ENCODE measurements around the gene FAIM2. TPM values are rescaled to one million over a fixed set of nuclear protein-coding genes. Genes with fewer than 3 reads are reported as not detected.

FAIM2 gene
- total RNA-seq (2022) (0.07 and 0.09 TPM in 2 replicates), Bru-seq, nascent RNA (percentile 11 among the genes with signal in this experiment), BruChase-seq, experiment 1, labeled RNA remaining after a 2-hour chase (percentile 7 among the genes with signal in this experiment), BruChase-seq, experiment 2, labeled RNA remaining after a 6-hour chase (percentile 8 among the genes with signal in this experiment)
- long read RNA-seq, result 0 reads

DNA sequence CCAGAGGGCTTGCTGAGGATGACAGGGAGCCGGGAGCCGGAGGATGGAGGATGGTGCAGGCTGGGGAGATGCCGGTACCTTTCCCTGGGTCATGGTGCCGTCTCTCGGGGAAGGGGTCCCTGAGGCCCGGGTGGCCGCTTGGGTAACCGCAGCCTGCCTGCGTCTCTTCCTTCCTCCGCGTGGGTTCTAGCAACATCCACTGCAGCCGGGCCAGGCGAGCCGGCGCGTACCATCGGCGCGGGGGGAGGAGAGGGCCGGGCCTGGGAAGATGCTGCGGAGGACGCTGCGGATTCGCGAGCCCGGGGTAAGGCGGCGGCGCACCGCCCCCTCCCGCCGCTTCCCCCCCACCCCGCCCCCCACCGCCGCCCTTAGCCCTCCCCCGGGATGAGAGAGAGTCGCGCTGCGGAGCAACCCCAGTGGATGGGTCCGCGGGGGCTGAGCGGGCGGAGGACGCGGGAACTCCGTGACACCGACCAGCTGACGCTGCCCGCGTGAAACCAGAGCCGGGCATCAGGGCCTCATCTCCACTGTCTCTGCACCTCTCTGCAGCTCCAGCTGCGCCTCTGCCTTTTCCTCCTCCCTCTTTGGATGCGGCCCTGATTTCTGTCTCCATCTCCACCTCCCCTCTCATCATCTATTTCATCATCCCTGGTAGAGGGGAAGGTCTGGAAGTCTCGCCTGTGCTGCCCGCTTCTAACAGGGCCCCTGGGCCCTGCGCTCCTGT lies at the start of gene FAIM2:
Gene FAIM2, minus strand, starts transcription at position 201 of the 724 bp plus-strand sequence. Its CDS starts 108 bp downstream, at position 93.
- DNase-seq, result no peak
- no peaks in the 10 kb centered on the region for H3K9me3 Mint-ChIP-seq (ENCODE audit: unreplicated experiment)
- H3K4me1 Mint-ChIP-seq (ENCODE audit: low read depth, unreplicated experiment), result peaks cover 7% of the 10 kb centered on the region
- Histone ChIP-seq H3K36me3 (ENCODE audit: control insufficient read depth, insufficient read depth, low read length) (no peaks in the 10 kb centered on the region), H3K9me3 (no peaks in the 10 kb centered on the region), H3K4me3 (ENCODE audit: low read depth, low read length) (no peak within 1 kb of the TSS), H3K27me3 (replicated peaks; ENCODE audit: control insufficient read depth, insufficient read depth, low read length) (no peaks in the 10 kb centered on the region), H3K4me1 (no peaks in the 10 kb centered on the region)
- ChIA-PET POLR2A (no interaction called here), CTCF (interaction anchor here (1.2 kb wide), 1 partner anchor 37 kb away, joined by 4 read pairs; no protein-coding TSS in a partner anchor)
- H3K27ac Mint-ChIP-seq (ENCODE audit: unreplicated experiment), result no peak within 1 kb of the TSS
- no TSS peak for BruUV-seq (replicated peaks)
- H3K4me3 Mint-ChIP-seq (ENCODE audit: unreplicated experiment), result no peak within 1 kb of the TSS
- intact Hi-C loops (cut with micrococcal nuclease; ENCODE audit: unreplicated experiment), result loop anchor here (5.0 kb wide), 1 partner anchor 37 kb away; no protein-coding TSS in a partner anchor
- TF ChIP-seq, protein P1, sequence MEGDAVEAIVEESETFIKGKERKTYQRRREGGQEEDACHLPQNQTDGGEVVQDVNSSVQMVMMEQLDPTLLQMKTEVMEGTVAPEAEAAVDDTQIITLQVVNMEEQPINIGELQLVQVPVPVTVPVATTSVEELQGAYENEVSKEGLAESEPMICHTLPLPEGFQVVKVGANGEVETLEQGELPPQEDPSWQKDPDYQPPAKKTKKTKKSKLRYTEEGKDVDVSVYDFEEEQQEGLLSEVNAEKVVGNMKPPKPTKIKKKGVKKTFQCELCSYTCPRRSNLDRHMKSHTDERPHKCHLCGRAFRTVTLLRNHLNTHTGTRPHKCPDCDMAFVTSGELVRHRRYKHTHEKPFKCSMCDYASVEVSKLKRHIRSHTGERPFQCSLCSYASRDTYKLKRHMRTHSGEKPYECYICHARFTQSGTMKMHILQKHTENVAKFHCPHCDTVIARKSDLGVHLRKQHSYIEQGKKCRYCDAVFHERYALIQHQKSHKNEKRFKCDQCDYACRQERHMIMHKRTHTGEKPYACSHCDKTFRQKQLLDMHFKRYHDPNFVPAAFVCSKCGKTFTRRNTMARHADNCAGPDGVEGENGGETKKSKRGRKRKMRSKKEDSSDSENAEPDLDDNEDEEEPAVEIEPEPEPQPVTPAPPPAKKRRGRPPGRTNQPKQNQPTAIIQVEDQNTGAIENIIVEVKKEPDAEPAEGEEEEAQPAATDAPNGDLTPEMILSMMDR (IDR thresholded peaks at IDR 0.05; ENCODE audit: insufficient read depth in 1 of 2, low read depth in 1 of 2, low read length in 1 of 2, severe bottlenecking in 1 of 2, unreplicated experiment in 1 of 2), result no peak
- H3K36me3 Mint-ChIP-seq (ENCODE audit: insufficient read depth, unreplicated experiment), result peaks cover 7% of the 10 kb centered on the region
- H3K27me3 Mint-ChIP-seq (ENCODE audit: insufficient read depth, unreplicated experiment), result no peaks in the 10 kb centered on the region

DNA sequence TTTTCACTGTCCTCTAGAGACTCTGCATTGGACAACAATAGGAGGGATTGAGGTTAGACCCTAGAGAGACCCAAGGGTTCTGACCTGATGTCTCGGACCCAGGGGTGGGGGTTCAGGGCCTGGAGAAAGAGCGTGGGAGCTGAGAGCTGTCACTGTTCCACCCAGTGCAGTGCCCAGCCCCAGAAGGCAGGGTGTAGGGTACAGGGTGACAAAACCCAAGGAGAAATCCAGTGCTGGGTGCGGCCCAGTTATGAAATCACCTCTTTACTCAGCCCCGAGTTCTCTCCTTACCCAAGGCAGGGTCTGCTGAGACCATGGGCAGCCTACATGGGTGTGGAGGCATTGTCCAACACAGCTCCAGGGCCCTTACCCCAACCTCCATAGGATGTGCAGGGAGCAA lies 49.5 kb upstream of the FAIM2 start:
- TF ChIP-seq, protein P1 (IDR thresholded peaks at IDR 0.05; ENCODE audit: insufficient read depth in 1 of 2, low read depth in 1 of 2, low read length in 1 of 2, severe bottlenecking in 1 of 2, unreplicated experiment in 1 of 2), result no peak
- Histone ChIP-seq H3K27me3 (replicated peaks; ENCODE audit: control insufficient read depth, insufficient read depth, low read length) (no peaks in the 10 kb centered on the region), H3K4me1 (no peaks in the 10 kb centered on the region), H3K36me3 (ENCODE audit: control insufficient read depth, insufficient read depth, low read length) (no peaks in the 10 kb centered on the region), H3K4me3 (ENCODE audit: low read depth, low read length) (no peak overlapping the region), H3K9me3 (no peaks in the 10 kb centered on the region)
- H3K4me3 Mint-ChIP-seq (ENCODE audit: unreplicated experiment), result no peak overlapping the region
- CTCF ChIA-PET, result interaction anchor here (1.1 to 2.6 kb wide), 2 partner anchors 86 to 114 kb away, joined by 3 to 12 read pairs; no protein-coding TSS in a partner anchor
- no peaks in the 10 kb centered on the region for H3K36me3 Mint-ChIP-seq (ENCODE audit: insufficient read depth, unreplicated experiment)
- no peaks in the 10 kb centered on the region for H3K9me3 Mint-ChIP-seq (ENCODE audit: unreplicated experiment)
- POLR2A ChIA-PET, result no interaction called here
- H3K4me1 Mint-ChIP-seq (ENCODE audit: low read depth, unreplicated experiment), result no peaks in the 10 kb centered on the region
- no peak overlapping the region for H3K27ac Mint-ChIP-seq (ENCODE audit: unreplicated experiment)
- no TSS peak for BruUV-seq (replicated peaks)
- H3K27me3 Mint-ChIP-seq (ENCODE audit: insufficient read depth, unreplicated experiment), result no peaks in the 10 kb centered on the region
- DNase-seq, result no peak
- intact Hi-C loops (cut with micrococcal nuclease; ENCODE audit: unreplicated experiment), result loop anchor here (5.0 kb wide), 1 partner anchor 86 kb away; no protein-coding TSS in a partner anchor

DNA sequence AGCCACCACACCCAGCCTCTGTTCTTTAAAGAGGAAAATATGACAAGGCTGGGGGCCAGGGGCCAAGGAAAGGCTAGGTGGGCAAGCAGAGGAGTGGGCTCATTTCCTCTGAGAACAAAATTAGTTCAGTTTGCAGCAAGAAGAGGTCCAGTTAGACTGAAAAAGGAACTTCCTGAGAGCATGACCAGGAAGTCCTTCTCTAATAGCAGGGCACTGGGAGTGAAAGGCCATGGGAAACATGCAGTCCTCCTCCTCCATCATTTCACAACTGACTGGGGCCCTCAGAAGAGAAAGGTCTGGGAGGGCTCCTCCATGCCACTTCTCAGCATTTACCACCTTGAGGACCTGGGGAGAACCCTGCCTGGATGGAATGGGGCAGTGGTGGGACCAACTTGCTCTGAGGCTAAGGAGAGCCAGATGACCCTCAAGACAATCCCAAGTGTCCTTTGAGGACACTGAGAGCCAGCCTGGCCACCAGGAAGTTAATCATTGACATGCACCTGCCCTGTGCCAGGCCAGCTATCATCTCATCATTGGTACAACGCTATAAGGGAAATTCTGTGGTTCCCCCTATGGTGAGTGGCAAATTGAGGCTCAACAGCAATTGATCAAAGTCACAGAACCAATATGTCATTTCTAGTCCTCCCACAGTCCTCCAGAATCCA lies 48.8 kb upstream of the FAIM2 start:
- Mint-ChIP-seq H3K36me3 (ENCODE audit: insufficient read depth, unreplicated experiment) (no peaks in the 10 kb centered on the region), H3K9me3 (ENCODE audit: unreplicated experiment) (no peaks in the 10 kb centered on the region), H3K27me3 (ENCODE audit: insufficient read depth, unreplicated experiment) (no peaks in the 10 kb centered on the region), H3K4me1 (ENCODE audit: low read depth, unreplicated experiment) (no peaks in the 10 kb centered on the region), H3K4me3 (ENCODE audit: unreplicated experiment) (no peak overlapping the region), H3K27ac (ENCODE audit: unreplicated experiment) (no peak overlapping the region)
- H3K4me3 ChIP-seq (ENCODE audit: low read depth, low read length), result no peak overlapping the region
- no peaks in the 10 kb centered on the region for H3K36me3 ChIP-seq (ENCODE audit: control insufficient read depth, insufficient read depth, low read length)
- H3K27me3 ChIP-seq (replicated peaks; ENCODE audit: control insufficient read depth, insufficient read depth, low read length), result no peaks in the 10 kb centered on the region
- intact Hi-C loops (cut with micrococcal nuclease; ENCODE audit: unreplicated experiment), result loop anchor here (5.0 kb wide), 1 partner anchor 85 kb away; no protein-coding TSS in a partner anchor
- no peaks in the 10 kb centered on the region for H3K9me3 ChIP-seq
- H3K4me1 ChIP-seq, result no peaks in the 10 kb centered on the region
- TF ChIP-seq, protein P1 (IDR thresholded peaks at IDR 0.05; ENCODE audit: insufficient read depth in 1 of 2, low read depth in 1 of 2, low read length in 1 of 2, severe bottlenecking in 1 of 2, unreplicated experiment in 1 of 2), result no peak
- ChIA-PET POLR2A (no interaction called here), CTCF (interaction anchor here (2.6 kb wide), 1 partner anchor 85 kb away, joined by 12 read pairs; no protein-coding TSS in a partner anchor)
- DNase-seq, result peak in 1 of 2 experiments; percentile 23
- BruUV-seq (replicated peaks), result no TSS peak

Data from Caco-2 (cell line).